Activated CD8-positive, alpha-beta memory T cell treated with anti-CD3 and anti-CD28 coated beads for 4 hours (primary cell): ENCODE measurements around the gene DDX19B.
"Not testable (repeated sequence)": the region's sequence is repeated elsewhere in the genome, so short reads cannot be mapped to it uniquely, and the experiment has no call there.

ENCODE experiments used
- DNase-seq, 2 donors: peaks; one replicate each; pipeline ENCODE4 v3.0.0-alpha.2; 2020; ENCODE audit warnings: low read depth in 2 of 2

Gene DDX19B

GRCh38 chr16:70287304-70287971, 11.5 kb upstream of the DDX19B start:
- DNase-seq, result not testable (repeated sequence)

- peak; percentile 90 to 91 for DNase-seq
Observed at GRCh38 chr16:70289229-70290094, 9.5 kb upstream of the DDX19B start, which contains the start of gene AARS1. Gene AARS1, minus strand, starts transcription at chr16:70289506. Its CDS starts 6,743 bp downstream, at chr16:70282763.

GRCh38 chr16:70290949-70291519, 8.0 kb upstream of the DDX19B start:
- DNase-seq, result no peak

GRCh38 chr16:70292148-70292547, 6.8 kb upstream of the DDX19B start:
- not testable (repeated sequence) for DNase-seq

- DNase-seq, result no peak
Observed at GRCh38 chr16:70294385-70295025, 4.5 kb upstream of the DDX19B start.

- DNase-seq, result no peak
Observed at GRCh38 chr16:70295634-70296033, 3.4 kb upstream of the DDX19B start.

GRCh38 chr16:70301121-70301520, 2.1 kb downstream of the DDX19B start:
- DNase-seq, result no peak

GRCh38 chr16:70302745-70303144, 3.8 kb downstream of the DDX19B start:
- no peak for DNase-seq

GRCh38 chr16:70304892-70305448, 6.0 kb downstream of the DDX19B start:
- DNase-seq, result no peak

GRCh38 chr16:70306880-70307279, 7.9 kb downstream of the DDX19B start:
- DNase-seq, result no peak

- not testable (repeated sequence) for DNase-seq
Observed at GRCh38 chr16:70307726-70308125, 8.7 kb downstream of the DDX19B start.

- no peak for DNase-seq
Observed at GRCh38 chr16:70320121-70320520, 21.1 kb downstream of the DDX19B start.

- DNase-seq, result no peak
Observed at GRCh38 chr16:70324998-70325747, 26.2 kb downstream of the DDX19B start.

- no peak for DNase-seq
Observed at GRCh38 chr16:70331091-70331490, 32.1 kb downstream of the DDX19B start.

- no peak for DNase-seq
Observed at GRCh38 chr16:70331588-70332358, 32.8 kb downstream of the DDX19B start.

- not testable (repeated sequence) for DNase-seq
Observed at GRCh38 chr16:70332728-70333127, 33.7 kb downstream of the DDX19B start.

GRCh38 chr16:70337814-70338213, 38.8 kb downstream of the DDX19B start:
- DNase-seq, result no peak

- no peak for DNase-seq
Observed at GRCh38 chr16:70341600-70341999, 42.6 kb downstream of the DDX19B start.

- no peak for DNase-seq
Observed at GRCh38 chr16:70342016-70342415, 43.0 kb downstream of the DDX19B start.

- DNase-seq, result no peak
Observed at GRCh38 chr16:70345840-70346239, 46.9 kb downstream of the DDX19B start.
